Upper lobe of right lung (tissue), 1 donor: ENCODE measurements around the gene PROX2. TPM values are rescaled to one million over a fixed set of nuclear protein-coding genes. Genes with fewer than 3 reads are reported as not detected.

Source experiments
- ATAC-seq: fragments of 200-7000 bp; cut with Tn5 transposase; one replicate; pipeline ENCODE4 v1.9.1; 2020; ENCODE audit warnings: mild to moderate bottlenecking, moderate library complexity
- DNase-seq: peaks from one replicate; pipeline ENCODE4 v3.0.0-alpha.2; 2020
- H3K27ac ChIP-seq: fragments of 200-600 bp; one replicate; pipeline ENCODE4 v1.8.0; 2022
- H3K27me3 ChIP-seq: fragments of 200-600 bp; one replicate; pipeline ENCODE4 v1.8.0; 2022; ENCODE audit warnings: mild to moderate bottlenecking
- H3K36me3 ChIP-seq: fragments of 200-600 bp; one replicate; pipeline ENCODE4 v1.8.0; 2022
- H3K4me1 ChIP-seq: fragments of 200-600 bp; one replicate; pipeline ENCODE4 v1.8.0; 2022
- H3K4me3 ChIP-seq: fragments of 200-600 bp; one replicate; pipeline ENCODE4 v1.8.0; 2022; ENCODE audit warnings: mild to moderate bottlenecking
- H3K9me3 ChIP-seq: fragments of 200-600 bp; one replicate; pipeline ENCODE4 v1.8.0; 2022
- intact Hi-C: fragments of 100-400 bp; cut with DNase I; formaldehyde crosslinking; loops from one replicate; pipeline ENCODE4 v1.11.0; 2022
- total RNA-seq: library from RNA; stranded (reverse); fragmentation: NEBNext Ultra II Directional; extraction: Animal tissue kit (Norgen Biotek cat#: 25700); gene quantifications from one replicate; pipeline ENCODE4 v1.2.1, GENCODE V29; 2021
- TF ChIP-seq, protein P1 (sequence below): fragments of 200-600 bp; IDR thresholded peaks from one replicate; pipeline ENCODE4 v1.8.0; 2022; ENCODE audit warnings: antibody characterized with exemption
- donor health status: DM: no; HTN: yes; CAD: no; lungs with severe emphysema.

The PROX2 gene
- total RNA-seq, 1 donor from 2014 or later: not detected

DNA sequence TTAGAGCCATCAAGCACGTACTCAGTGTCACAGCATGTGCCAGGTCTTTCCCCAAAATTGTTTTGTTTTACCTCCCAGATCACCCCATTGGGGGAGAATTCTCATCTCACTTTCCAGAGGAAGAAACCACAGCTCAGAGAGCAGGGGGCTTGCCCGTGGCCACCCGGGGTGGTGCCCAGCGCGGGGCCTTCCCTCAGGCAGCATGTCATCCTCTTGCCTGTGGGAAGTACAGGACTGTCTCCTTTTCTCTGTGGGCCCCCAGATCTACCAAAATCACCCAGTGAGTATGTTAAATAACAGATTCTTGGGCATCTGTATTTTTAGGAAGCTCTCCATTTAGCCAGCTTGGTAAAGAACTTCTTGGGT lies 41.2 kb upstream of the PROX2 start:
- Histone ChIP-seq H3K4me3 (no peak overlapping the region), H3K27ac (no peak overlapping the region), H3K9me3 (no peaks in the 10 kb centered on the region), H3K36me3 (no peaks in the 10 kb centered on the region), H3K4me1 (peaks cover 10% of the 10 kb centered on the region), H3K27me3 (no peaks in the 10 kb centered on the region)
- ATAC-seq: no peak
- intact Hi-C loops: loop anchor here (10.0 kb wide), 1 partner anchor 168 kb away; no protein-coding TSS in a partner anchor
- no peak for DNase-seq
- TF ChIP-seq, protein P1, sequence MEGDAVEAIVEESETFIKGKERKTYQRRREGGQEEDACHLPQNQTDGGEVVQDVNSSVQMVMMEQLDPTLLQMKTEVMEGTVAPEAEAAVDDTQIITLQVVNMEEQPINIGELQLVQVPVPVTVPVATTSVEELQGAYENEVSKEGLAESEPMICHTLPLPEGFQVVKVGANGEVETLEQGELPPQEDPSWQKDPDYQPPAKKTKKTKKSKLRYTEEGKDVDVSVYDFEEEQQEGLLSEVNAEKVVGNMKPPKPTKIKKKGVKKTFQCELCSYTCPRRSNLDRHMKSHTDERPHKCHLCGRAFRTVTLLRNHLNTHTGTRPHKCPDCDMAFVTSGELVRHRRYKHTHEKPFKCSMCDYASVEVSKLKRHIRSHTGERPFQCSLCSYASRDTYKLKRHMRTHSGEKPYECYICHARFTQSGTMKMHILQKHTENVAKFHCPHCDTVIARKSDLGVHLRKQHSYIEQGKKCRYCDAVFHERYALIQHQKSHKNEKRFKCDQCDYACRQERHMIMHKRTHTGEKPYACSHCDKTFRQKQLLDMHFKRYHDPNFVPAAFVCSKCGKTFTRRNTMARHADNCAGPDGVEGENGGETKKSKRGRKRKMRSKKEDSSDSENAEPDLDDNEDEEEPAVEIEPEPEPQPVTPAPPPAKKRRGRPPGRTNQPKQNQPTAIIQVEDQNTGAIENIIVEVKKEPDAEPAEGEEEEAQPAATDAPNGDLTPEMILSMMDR: no peak

DNA sequence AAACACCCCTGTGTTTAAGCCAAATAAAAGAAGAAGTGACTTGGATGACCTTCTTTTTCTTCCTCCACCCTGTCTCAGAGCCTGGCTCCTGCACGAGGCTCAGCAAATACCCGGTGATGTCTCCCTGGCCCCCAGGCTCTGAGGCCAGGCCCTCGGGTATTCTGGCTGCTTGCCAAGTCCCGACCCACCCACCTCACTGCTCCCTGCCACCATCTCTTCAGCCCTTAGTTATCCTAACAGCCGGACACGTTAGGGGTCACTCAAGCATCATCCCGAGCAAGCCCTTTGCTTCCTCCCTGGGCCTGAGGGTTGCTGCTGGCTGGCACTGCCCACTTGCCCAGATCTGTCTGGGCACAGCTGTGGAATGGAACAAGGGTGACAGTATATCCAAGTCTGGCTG lies 39.9 kb upstream of the PROX2 start:
- H3K36me3 ChIP-seq: no peaks in the 10 kb centered on the region
- intact Hi-C loops: loop anchor here (10.0 kb wide), 1 partner anchor 169 kb away; no protein-coding TSS in a partner anchor
- H3K4me1 ChIP-seq: peaks cover 10% of the 10 kb centered on the region
- TF ChIP-seq, protein P1: no peak
- no peak overlapping the region for H3K27ac ChIP-seq
- H3K4me3 ChIP-seq: no peak overlapping the region
- no peaks in the 10 kb centered on the region for H3K9me3 ChIP-seq
- no peak for ATAC-seq
- H3K27me3 ChIP-seq: no peaks in the 10 kb centered on the region
- DNase-seq: no peak

DNA sequence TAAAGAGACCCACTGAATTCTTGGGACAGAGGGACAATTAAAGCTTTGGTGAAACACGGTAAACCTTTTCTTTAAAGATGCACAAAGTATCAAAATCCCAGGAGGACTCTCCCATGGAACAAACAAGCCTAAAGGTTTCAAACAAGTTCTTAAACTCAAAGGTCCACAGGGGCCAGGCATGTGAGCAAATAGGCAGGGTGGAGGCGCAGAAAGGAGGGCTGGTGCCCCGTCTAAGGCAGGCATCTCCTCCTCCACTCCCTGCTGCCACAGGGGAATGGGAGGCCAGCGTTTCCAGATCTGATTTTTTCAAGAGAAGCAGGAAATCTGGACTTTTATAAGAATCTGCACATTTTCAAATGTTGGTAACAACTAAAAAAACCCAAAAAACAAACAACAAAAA lies 39.5 kb upstream of the PROX2 start:
- Histone ChIP-seq H3K36me3 (no peaks in the 10 kb centered on the region), H3K4me3 (no peak overlapping the region), H3K9me3 (no peaks in the 10 kb centered on the region), H3K27me3 (no peaks in the 10 kb centered on the region), H3K4me1 (peaks cover 10% of the 10 kb centered on the region), H3K27ac (no peak overlapping the region)
- intact Hi-C loops: loop anchor here (10.0 kb wide), 1 partner anchor 169 kb away; no protein-coding TSS in a partner anchor
- TF ChIP-seq, protein P1: no peak
- DNase-seq: no peak
- no peak for ATAC-seq

DNA sequence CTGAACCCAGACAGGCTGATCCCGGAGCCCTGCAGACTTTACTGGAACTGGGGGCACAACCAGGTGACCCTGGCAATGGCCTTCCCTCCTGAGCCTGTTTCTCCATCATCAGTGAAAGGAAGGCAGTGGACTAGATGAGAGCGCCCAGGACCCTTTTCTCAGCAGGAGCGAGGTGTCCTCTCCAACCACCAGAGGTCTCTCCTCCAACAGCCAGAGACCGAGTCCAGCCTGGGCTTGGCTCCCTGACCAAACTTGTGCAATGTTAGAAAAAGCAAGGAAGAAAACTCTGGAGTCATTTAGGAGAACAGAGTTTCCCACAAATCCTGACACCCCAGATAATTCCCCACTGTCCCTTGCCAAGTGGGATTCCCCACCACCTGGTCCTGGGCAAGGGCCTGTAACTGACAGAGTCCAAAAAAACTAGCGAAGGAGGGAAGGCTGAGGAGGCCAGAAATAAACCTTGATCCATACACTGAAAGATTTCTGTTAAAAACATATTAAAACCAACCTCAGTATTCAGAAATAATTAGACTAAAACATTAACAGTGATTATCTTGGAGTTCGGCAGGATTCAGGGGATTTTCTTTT lies 38.1 kb upstream of the PROX2 start:
- DNase-seq: no peak

DNA sequence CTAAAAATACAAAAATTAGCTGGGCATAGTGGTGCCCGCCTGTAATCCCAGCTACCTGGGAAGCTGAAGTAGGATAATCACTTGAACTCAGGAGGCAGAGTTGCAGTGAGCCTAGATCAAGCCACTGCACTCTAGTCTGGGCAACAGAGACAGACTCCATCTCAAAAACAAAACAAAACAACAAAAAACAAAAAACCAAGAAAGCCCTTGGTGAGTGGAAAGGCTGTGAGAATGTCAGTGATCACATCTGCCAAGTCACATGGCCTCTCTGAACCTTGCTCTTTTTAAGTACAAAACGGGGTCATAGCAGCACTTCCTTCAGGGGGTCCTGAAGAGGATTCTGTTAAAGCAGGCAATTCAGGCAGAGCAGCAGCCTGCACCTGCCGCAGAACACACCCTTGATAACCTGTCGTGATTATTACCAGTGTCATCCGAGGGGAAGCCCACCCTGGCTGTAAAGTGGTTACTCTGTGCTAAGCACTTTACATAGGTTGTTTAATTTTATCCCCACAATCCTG lies 37.5 kb upstream of the PROX2 start:
- H3K4me3 ChIP-seq: no peak overlapping the region
- ATAC-seq: no peak
- TF ChIP-seq, protein P1: no peak
- no peak overlapping the region for H3K27ac ChIP-seq
- no peaks in the 10 kb centered on the region for H3K36me3 ChIP-seq
- peaks cover 11% of the 10 kb centered on the region for H3K4me1 ChIP-seq
- H3K9me3 ChIP-seq: no peaks in the 10 kb centered on the region
- H3K27me3 ChIP-seq: no peaks in the 10 kb centered on the region
- DNase-seq: no peak
- intact Hi-C loops: loop anchor here (10.0 kb wide), 1 partner anchor 171 kb away; no protein-coding TSS in a partner anchor

More for the DNA sequence above, 38.1 kb upstream of the PROX2 start:
- intact Hi-C loops: loop anchor here (10.0 kb wide), 1 partner anchor 171 kb away; no protein-coding TSS in a partner anchor
- H3K9me3 ChIP-seq: no peaks in the 10 kb centered on the region
- TF ChIP-seq, protein P1: peak; percentile 69
- H3K27me3 ChIP-seq: no peaks in the 10 kb centered on the region
- peak; percentile 73 for ATAC-seq
- no peak overlapping the region for H3K4me3 ChIP-seq
- H3K36me3 ChIP-seq: no peaks in the 10 kb centered on the region
- H3K4me1 ChIP-seq: peaks cover 10% of the 10 kb centered on the region
- H3K27ac ChIP-seq: no peak overlapping the region
